Erythroblast (primary cell): ENCODE measurements around the gene CASP8AP2.
"Not testable (repeated sequence)": the region's sequence is repeated elsewhere in the genome, so short reads cannot be mapped to it uniquely, and the experiment has no call there.

Source experiments
- DNase-seq, 2 experiments: peaks; one replicate each; lab custom pipeline; 2025; lab: John Stamatoyannopoulos, UW
- GATA1 ChIP-seq: IDR thresholded peaks from 2 replicates; pipeline ENCODE4 v1.6.1; 2011; ENCODE audit warnings: low read depth, mild to moderate bottlenecking, control low read depth, low read length, moderate library complexity
- POLR2A ChIP-seq: IDR thresholded peaks from 2 replicates; pipeline ENCODE4 v1.6.1; 2011; ENCODE audit warnings: mild to moderate bottlenecking, low read length

CASP8AP2 gene

DNA sequence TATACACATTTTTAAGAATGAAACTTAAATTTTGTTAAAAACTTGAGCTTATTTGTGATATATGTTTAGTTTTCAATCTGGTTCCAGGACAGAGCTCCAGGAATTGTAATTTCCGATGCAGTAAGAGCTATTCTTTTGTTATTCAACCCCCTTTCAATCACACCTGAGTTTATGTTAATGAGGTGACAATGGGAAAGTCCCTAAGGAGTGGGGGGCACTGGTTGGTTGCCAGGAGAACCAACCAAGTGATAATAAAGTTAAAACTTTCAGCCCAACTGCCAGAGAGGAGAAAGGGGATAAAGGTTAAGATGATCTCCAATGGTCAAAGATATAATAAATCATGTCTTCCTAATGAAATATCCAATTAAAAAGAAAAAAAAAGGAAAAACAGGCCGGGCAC lies 29.9 kb upstream of the CASP8AP2 start:
- DNase-seq, result no peak
- TF ChIP-seq GATA1 (no peak), POLR2A (no peak)

DNA sequence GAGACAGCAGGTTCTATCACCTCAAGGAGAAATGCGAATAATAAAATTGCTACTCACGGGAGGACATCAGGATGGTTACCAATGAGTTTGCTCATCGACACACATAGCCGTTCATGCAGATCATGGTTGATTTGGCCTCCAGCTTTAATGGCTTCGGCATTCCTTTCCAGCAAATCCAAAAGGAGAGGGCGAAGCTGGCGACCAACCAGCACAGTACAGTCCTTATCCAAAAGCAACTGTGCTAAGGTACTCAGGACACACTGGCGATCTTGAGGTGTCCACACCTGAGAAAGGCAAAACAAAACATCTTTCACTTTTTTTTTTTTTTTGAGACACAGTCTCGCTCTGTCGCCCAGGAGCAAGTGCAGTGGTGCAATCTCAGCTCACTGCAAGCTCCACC lies 26.4 kb upstream of the CASP8AP2 start:
- TF ChIP-seq GATA1, result no peak
- TF ChIP-seq POLR2A, result no peak
- no peak for DNase-seq

DNA sequence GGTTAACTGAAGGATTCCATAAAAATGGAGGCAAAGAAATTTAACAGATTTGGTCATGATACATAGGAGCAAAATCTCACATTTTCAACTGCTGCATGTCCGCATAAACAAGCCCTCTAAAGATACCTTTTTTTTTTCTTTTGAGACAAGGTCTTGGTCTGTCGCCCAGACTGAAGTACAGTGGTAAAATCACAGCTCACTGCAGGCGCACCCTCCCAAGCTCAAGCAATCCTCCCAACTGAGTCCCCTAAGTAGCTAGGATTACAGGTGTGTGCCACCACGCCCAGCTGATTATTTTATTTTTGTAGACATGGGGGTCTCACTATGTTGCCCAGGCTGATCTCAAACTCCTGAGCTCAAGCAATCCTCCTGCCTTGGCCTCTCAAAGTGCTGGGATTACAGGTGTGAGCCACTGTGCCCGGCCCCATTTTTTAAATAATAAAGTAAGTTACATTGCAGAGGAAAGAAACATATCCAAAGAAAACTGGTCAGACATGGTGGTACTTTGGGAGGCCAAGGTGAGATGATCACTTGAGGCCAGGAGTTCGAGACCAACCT lies 23.8 kb upstream of the CASP8AP2 start:
- TF ChIP-seq POLR2A, result no peak
- TF ChIP-seq GATA1, result no peak
- DNase-seq, result no peak

DNA sequence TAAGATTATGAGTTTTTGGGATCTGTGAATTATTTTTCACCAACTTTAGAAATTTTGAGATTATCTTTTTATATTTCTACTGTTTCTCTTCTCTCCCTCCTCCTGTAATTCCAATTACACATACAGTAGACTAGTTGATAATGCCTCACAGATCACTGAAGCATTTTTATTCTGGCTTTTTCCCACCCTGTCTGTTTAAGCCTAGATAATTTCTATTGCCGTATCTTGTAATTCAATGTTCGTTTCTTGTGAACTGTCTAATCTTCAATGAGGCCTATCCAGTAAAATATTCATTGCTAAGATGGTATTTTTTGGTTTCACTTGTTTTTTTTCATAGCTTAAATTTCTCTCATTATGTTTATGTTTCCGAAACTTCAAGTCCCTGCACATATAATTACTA lies 22.1 kb upstream of the CASP8AP2 start:
- TF ChIP-seq GATA1 (no peak), POLR2A (peak; percentile 21)

DNA sequence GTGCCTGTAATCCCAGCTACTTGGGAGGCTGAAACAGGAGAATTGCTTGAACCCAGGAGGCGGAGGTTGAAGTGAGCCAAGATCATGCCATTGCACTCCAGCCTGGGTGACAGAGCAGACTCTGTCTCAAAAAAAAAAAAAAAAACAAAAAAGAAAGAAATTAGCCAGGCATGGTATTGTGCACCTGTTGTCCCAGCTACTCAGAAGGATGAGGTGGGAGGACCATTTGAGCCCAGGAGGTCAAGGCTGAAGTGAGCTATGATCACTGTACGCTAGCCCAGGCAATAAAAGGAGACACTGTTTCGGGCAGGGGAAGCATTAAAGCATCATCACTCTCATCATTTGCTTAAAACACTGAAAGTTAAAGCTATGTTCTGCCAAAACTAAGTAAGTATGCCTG lies 16.3 kb upstream of the CASP8AP2 start:
- not testable (repeated sequence) for DNase-seq

More for the DNA sequence above, 22.1 kb upstream of the CASP8AP2 start:
- DNase-seq, result peak; percentile 62 to 79

DNA sequence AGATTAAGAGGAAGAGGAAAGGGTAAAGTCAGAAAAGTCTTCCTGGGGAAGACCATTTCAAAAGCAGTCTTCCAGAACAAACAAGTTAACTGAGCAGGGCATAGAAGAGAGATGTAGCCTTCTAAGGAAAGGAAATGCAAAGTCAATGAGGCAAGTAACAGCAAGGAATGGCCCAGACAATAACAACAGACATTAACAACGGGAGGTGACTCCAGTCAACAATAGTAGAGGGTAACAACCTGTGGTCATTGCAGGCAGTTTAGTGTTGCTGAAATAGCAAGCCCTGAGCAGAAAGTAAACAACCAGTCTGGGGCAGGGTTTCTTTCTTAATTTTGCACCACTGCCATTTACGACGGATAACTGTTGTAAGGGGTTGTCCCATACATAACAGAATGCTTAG lies 12.2 kb upstream of the CASP8AP2 start:
- TF ChIP-seq POLR2A (no peak), GATA1 (no peak)
- no peak for DNase-seq

DNA sequence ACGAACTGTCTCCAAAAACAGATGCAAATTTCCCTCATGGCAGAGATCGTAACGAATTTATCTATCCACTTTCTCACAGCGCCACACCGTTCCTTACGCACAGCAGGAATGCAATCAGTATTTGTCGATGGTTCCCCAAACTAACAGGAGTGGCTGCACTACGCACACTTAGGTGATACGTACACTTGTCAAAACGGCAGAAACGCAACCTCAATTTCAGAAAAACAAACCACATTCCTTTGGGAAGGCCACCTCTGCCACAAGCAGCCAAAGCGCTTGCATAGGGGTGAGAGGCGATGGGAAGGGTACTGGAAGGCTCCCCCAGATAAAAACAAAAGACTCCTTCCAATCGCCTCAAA lies 10.7 kb upstream of the CASP8AP2 start:
- TF ChIP-seq GATA1, result no peak
- TF ChIP-seq POLR2A, result no peak
- peak; percentile 78 for DNase-seq

DNA sequence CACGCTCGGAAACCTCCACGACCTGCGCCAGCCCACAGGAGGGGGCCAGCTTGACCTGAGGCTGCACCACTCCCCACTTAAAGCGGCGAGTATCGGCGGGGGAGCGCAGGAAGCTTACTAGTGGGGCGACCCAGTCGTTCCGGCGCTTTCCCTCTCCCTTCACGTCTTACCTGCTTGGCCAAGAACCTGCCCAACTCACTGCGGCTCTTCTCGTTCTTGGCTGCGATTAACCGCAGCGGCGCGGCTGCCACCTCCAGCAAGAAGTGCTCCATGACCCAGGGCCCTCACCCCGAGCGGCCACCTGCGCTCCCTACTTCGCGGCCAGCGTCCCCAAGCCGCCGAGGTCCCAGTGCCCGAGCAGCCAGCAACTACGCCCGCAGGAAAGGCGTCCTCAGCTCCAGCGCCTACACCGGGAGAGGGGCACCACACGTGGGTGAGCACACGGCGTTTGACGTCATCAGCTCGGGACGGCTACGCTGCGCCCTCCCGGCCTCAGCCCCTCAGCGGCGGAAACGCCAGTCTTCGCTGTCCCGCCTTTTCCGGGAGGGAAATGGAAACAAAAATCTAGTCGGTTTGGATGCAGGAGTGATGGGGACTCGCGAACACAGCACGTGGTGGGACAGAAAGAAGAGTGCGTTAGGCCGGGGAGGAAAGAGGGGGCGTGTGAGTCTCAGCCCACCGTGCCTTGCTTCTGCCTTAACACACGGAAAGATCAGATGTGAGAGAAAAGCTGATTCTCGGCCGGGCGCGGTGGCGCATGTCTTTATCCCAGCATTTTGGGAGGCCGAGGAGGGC lies 10.1 kb upstream of the CASP8AP2 start, which contains the start of gene MDN1:
Gene MDN1 (minus strand): TSS at position 459 of the 795 bp plus-strand sequence. CDS start 187 bp downstream, at position 272.
- peak; percentile 94 to 95 for DNase-seq
- TF ChIP-seq POLR2A, result peak; percentile 84
- no peak for TF ChIP-seq GATA1

DNA sequence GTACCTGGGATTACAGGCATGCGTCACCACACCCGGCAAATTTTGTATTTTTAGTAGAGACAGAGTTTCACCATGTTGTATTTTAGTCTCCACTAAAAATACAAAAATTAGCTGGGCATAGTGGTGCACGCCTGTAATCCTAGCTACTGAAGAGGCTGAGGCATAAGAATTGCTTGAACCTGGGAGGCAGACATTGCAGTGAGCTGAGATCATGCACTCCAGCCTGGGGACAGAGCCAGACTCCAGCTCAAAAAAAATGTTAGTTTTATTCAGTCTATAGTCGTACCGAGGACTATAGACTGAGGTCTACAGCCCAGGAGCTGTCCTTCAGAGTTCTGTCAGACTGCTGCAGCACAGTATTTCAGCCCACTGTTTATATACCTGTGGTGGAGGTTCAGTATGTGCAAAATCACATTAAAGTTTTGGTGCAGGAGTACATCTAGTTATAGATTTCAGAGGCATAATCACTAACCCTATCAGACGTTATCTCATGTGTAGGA lies 3.6 kb upstream of the CASP8AP2 start:
- no peak for TF ChIP-seq GATA1
- no peak for TF ChIP-seq POLR2A
- no peak for DNase-seq

DNA sequence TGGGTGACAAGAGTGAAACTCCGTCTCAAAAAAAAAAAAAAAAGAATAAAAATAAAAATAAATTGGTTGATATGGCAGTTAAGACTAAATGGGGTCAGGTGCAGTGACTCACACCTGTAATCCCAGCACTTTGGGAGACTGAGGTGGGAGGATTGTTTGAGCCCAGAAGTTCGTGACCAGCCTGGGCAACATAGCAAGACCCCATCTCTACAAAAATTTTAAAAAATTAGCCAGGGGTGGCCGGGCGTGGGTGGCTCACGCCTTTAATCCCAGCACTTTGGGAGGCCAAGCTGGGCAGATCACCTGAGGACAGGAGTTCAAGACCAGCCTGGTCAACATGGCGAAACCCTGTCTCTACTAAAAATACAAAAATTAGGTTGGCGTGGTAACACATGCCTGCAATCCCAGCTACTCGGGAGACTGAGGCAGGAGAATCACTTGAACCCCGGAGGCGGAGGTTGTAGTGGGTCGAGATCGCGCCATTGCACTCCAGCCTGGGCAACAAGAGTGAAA lies 1.1 kb upstream of the CASP8AP2 start:
- DNase-seq, result not testable (repeated sequence)

DNA sequence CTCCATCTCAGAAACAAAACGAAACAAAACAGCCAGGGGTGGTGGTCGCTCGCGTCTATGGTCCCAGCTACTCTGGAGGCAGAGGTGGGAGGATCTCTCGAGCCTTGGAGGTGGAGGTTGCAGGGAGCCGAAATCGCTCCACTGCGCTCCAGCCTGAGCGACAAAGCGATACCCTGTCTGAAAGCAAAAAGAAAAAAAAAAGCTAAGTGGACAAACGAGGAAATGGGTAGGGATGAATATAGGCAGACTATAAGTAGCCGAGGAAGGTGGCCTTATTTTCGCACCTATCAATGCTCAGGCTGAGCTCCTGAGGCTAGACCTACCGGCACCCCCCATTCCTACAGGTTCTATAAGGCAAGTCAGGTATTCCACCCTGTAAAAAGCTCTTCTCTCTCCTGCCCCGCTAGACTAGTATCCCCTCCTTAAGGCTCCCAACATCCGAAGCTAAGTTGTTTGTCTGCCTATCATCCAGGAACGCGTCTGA lies 650 bp upstream of the CASP8AP2 start:
- DNase-seq, result no peak
- no peak for TF ChIP-seq GATA1
- no peak for TF ChIP-seq POLR2A

DNA sequence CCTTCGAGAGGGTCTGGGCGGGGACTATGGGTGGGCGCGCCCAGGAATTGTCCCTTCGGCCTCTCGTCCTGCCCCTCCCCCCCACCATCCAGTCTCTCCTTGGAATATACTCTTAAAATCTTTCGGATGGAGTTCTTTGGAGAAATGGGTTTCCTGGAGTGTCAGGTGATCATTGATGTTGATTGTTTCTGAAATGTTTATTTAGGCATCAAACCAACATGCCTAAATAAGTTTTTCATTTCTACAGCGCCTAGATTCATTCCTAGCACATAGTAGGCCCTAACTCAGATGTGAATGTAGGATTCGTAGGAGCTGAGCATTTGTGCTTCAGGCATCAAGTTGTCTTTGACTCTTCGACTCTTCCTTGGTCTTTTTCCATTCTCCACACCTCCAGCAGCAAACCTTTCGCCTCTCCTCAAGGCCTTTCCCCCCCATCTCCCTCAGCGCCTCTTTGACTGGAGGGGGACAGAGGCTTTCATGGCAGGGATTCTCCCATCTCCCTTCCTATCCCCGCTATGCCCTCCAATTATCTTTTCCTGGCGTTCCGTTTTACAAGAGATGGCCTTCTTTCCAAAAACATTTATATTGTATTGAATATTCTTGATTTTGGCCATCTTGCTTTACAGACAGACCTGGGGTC lies 610 bp downstream of the CASP8AP2 start:
- peak; percentile 35 to 54 for DNase-seq
- TF ChIP-seq POLR2A (no peak), GATA1 (no peak)

DNA sequence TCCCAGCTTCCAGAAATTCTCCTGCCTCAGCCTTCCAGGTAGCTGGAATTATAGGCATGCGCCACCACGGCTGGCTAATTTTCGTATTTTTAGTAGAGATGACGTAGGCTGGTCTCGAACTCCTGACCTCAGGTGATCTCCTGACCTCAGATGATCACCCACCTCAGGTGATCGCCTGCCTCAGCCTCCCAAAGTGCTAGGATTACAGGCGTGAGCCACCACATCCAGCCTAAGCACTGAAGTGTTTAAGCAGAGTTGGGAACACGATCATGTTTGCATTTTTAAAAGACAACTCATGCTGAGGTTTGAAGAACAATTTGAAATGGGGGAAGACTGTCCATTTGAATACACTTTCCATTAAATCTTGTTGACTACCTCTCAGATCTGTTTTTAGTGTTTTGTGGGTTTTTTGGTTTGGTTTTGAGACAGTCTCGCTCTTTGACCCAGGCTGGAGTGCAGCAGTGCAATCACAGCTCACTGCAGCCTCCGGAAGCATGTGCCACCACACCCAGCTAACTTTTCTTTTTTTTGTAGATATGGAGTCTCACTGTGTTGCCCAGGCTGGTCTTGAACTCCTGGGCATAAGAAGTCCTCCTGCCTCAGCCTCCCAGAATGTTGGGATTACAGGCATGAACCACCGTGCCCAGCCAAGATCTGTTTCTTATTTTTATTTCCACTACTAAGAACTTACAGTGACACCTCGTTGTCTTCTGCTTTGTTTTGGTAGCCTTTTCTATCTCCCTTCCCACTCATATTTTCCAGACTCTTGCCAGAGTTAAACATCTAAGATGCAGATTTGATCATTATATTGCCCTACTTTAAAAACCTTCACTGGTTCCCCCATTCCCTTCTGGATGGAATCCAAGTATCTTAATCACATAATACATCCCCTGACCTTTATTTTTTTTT lies 5.5 kb downstream of the CASP8AP2 start:
- no peak for TF ChIP-seq GATA1
- no peak for TF ChIP-seq POLR2A

More for the DNA sequence above, 5.5 kb downstream of the CASP8AP2 start:
- DNase-seq, result no peak
